OCI-LY3 (cell line): ENCODE results near the gene SYCP3.

ENCODE experiments used
- CTCF ChIP-seq: fragments of 200-600, 300-600 bp; sonication (generic); IDR thresholded peaks from 2 replicates; pipeline ENCODE4 v1.5.1; 2014; ENCODE audit warnings: antibody characterized with exemption, low read length, low read depth
- EZH2phosphoT487 ChIP-seq: fragments of 200-600 bp; shearing (Covaris generic); IDR thresholded peaks from 2 replicates; pipeline ENCODE4 v1.6.1; 2018; ENCODE audit warnings: antibody characterized with exemption, mixed run types, low read depth

DNA sequence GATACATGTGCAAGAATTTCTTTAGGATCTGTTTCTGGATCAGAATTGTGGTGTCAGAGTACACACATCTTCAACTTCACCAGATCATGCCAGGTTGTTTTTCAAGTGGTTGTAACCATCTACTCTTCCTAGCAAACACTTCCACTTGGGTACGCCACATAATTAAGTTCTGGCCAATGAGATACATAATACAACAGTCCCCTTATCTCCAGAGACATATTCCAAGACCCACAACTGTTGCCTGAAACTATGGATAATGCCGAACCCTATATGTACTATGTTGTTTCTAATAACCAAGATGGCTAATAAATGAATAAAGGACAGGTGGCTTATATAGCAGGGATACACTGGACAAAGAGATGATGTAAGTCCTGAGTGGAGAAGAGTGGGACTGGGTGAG, 44.3 kb downstream of the SYCP3 start:
- TF ChIP-seq CTCF (no peak), EZH2phosphoT487 (no peak)
